CD4-positive, alpha-beta T cell (primary cell): ENCODE measurements around the gene PDE4C. TPM values are rescaled to one million over a fixed set of nuclear protein-coding genes. Genes with fewer than 3 reads are reported as not detected.
A peak's percentile ranks its signal among the peaks of the same experiment; 100 is the strongest.

Source experiments
- ATAC-seq: fragments of 200-7000 bp; cut with Tn5 transposase; one replicate; pipeline ENCODE4 v1.10.0; 2022; ENCODE audit warnings: mild to moderate bottlenecking; ENCODE audit not compliant: poor library complexity
- CTCF ChIA-PET: fragments of 350-600 bp; sonication (Branson Sonifier 250); formaldehyde crosslinking; loops from one replicate; lab custom pipeline; 2021; ENCODE audit warnings: antibody characterized with exemption, inconsistent platforms; lab: Charles Lee
- POLR2A ChIA-PET: fragments of 350-600 bp; sonication (Branson Sonifier 250); formaldehyde crosslinking; loops from one replicate; lab custom pipeline; 2021; ENCODE audit warnings: antibody characterized with exemption, inconsistent platforms; lab: Charles Lee
- DNase-seq, 14 experiments: peaks; one replicate each; pipeline ENCODE4 v3.0.0-alpha.2; 2013 to 2020; ENCODE audit warnings: mixed read lengths in 2 of 14
- H3K27ac ChIP-seq, 2 donors: one replicate each; pipeline versions ENCODE4 v1.5.1 to v1.7.0; 2013; ENCODE audit warnings: low read length in 2 of 2, low read depth in 1 of 2, mild to moderate bottlenecking in 1 of 2
- H3K27me3 ChIP-seq, 2 experiments: 1 replicate in 1 of 2; 2 replicates in 1 of 2; pipeline versions ENCODE4 v1.6.1 to v1.7.0; 2013; ENCODE audit warnings: low read length in 2 of 2, control low read depth in 1 of 2, mild to moderate bottlenecking in 1 of 2, moderate library complexity in 1 of 2; ENCODE audit not compliant: insufficient read depth in 2 of 2, control insufficient read depth in 1 of 2
- H3K36me3 ChIP-seq: one replicate; pipeline ENCODE4 v1.6.1; 2013; ENCODE audit warnings: low read length, control low read depth; ENCODE audit not compliant: insufficient read depth
- H3K4me1 ChIP-seq: one replicate; pipeline ENCODE4 v1.6.1; 2013; ENCODE audit warnings: low read length, control low read depth; ENCODE audit not compliant: insufficient read depth
- H3K4me3 ChIP-seq: one replicate; pipeline ENCODE4 v1.5.1; 2013; ENCODE audit warnings: mild to moderate bottlenecking, low read length, moderate library complexity
- H3K9me3 ChIP-seq, 2 experiments: 1 replicate in 1 of 2; 2 replicates in 1 of 2; pipeline versions ENCODE4 v1.6.1 to v1.7.0; 2013; ENCODE audit warnings: low read length in 2 of 2, mild to moderate bottlenecking in 2 of 2, control low read depth in 1 of 2, moderate library complexity in 1 of 2; ENCODE audit not compliant: control insufficient read depth in 1 of 2, insufficient read depth in 1 of 2
- H3K27ac Mint-ChIP-seq: one replicate; pipeline ENCODE4 v1.8.0; 2020; ENCODE audit warnings: mixed read lengths
- H3K27me3 Mint-ChIP-seq: one replicate; pipeline ENCODE4 v1.8.0; 2021; ENCODE audit warnings: mixed read lengths
- H3K36me3 Mint-ChIP-seq: one replicate; pipeline ENCODE4 v1.8.0; 2021; ENCODE audit warnings: low read depth, mixed read lengths
- H3K4me1 Mint-ChIP-seq: one replicate; pipeline ENCODE4 v1.8.0; 2021; ENCODE audit warnings: low read depth, mixed read lengths
- H3K4me3 Mint-ChIP-seq: one replicate; pipeline ENCODE4 v1.8.0; 2020; ENCODE audit warnings: mild to moderate bottlenecking, mixed read lengths
- H3K9me3 Mint-ChIP-seq: one replicate; pipeline ENCODE4 v1.8.0; 2020; ENCODE audit warnings: mixed read lengths
- CTCF ChIP-seq: fragments of 200-600 bp; IDR thresholded peaks from one replicate; pipeline ENCODE4 v1.8.0; 2022; ENCODE audit warnings: antibody characterized with exemption, mild to moderate bottlenecking
- intact Hi-C, 2 experiments: fragments of 100-400 bp; cut with DNase I in 1 of 2; cut with micrococcal nuclease in 1 of 2; formaldehyde crosslinking; loops; one replicate each; pipeline versions ENCODE4 v1.15.1 to v1.9.0; 2023 to 2025; cut with DNase I, micrococcal nuclease
- total RNA-seq, 174 experiments: library from RNA in 2 of 174; stranded (reverse) in 2 of 174; gene quantifications; one replicate each; pipeline ENCODE4 v1.2.3 and lab custom pipeline; 2021 to 2026

Gene PDE4C
- total RNA-seq, 2 experiments from 2014 or later = not detected

- H3K27ac ChIP-seq = no peak overlapping the region
- peak in 7 of 14 experiments; percentile 21 to 63 (median 40) for DNase-seq
- peak; percentile 53 for TF ChIP-seq CTCF
- no peaks in the 10 kb centered on the region for H3K27me3 ChIP-seq
- H3K27ac Mint-ChIP-seq = peak overlapping the region; percentile 91
- H3K9me3 Mint-ChIP-seq = no peaks in the 10 kb centered on the region
- H3K36me3 ChIP-seq = peaks cover 15% of the 10 kb centered on the region
- H3K4me3 ChIP-seq = peak overlapping the region; percentile 89
- peak overlapping the region; percentile 96 for H3K4me3 Mint-ChIP-seq
- H3K27me3 Mint-ChIP-seq = no peaks in the 10 kb centered on the region
- POLR2A ChIA-PET = interaction anchor here (1.2 to 3.6 kb wide), 10 partner anchors 8 to 112 kb away, joined by 3 to 67 read pairs (median 6); partner anchors contain the start of genes JUND, MAST3, MPV17L2 and PIK3R2
- peaks cover 49% of the 10 kb centered on the region for H3K36me3 Mint-ChIP-seq
- peaks cover 22% of the 10 kb centered on the region for H3K4me1 Mint-ChIP-seq
- H3K9me3 ChIP-seq = no peaks in the 10 kb centered on the region
- peaks cover 29% of the 10 kb centered on the region for H3K4me1 ChIP-seq
- CTCF ChIA-PET = interaction anchor here (0.6 to 3.8 kb wide), 4 partner anchors 10 to 67 kb away, joined by 3 to 21 read pairs (median 12); partner anchors contain the start of gene MPV17L2
- no peak for ATAC-seq
- intact Hi-C loops = loop anchor here in 1 of 2 experiments (2.0 to 5.0 kb wide), 3 partner anchors 50 to 629 kb away; partner anchors contain the start of gene UPF1
Observed at GRCh38 chr19:18202778-18203407, 23.3 kb downstream of the PDE4C start.

- intact Hi-C loops = loop anchor here in 1 of 2 experiments (2.0 to 5.0 kb wide), 3 partner anchors 50 to 630 kb away; partner anchors contain the start of gene UPF1
- no peak for TF ChIP-seq CTCF
- DNase-seq = no peak
- peaks cover 29% of the 10 kb centered on the region for H3K4me1 ChIP-seq
- peaks cover 20% of the 10 kb centered on the region for H3K36me3 ChIP-seq
- no peaks in the 10 kb centered on the region for H3K9me3 Mint-ChIP-seq
- H3K27me3 Mint-ChIP-seq = no peaks in the 10 kb centered on the region
- no peak overlapping the region for H3K27ac ChIP-seq
- peaks cover 51% of the 10 kb centered on the region for H3K36me3 Mint-ChIP-seq
- H3K4me3 Mint-ChIP-seq = peak overlapping the region; percentile 96
- no peaks in the 10 kb centered on the region for H3K9me3 ChIP-seq
- no peak overlapping the region for H3K4me3 ChIP-seq
- ATAC-seq = no peak
- ChIA-PET POLR2A (interaction anchor here (0.9 kb wide), 1 partner anchor 79 kb away, joined by 3 read pairs; the partner anchor contains the start of gene JUND), CTCF (interaction anchor here (1.0 to 3.8 kb wide), 2 partner anchors 10 to 28 kb away, joined by 4 to 21 read pairs; partner anchors contain the start of gene MPV17L2)
- H3K27ac Mint-ChIP-seq = peak overlapping the region; percentile 49
- H3K4me1 Mint-ChIP-seq = peaks cover 22% of the 10 kb centered on the region
- H3K27me3 ChIP-seq = no peaks in the 10 kb centered on the region
Observed at GRCh38 chr19:18202397-18202777, 23.9 kb downstream of the PDE4C start.

GRCh38 chr19:18198374-18198773 lies 27.9 kb downstream of the PDE4C start:
- H3K4me3 ChIP-seq = no peak overlapping the region
- ChIA-PET CTCF (no interaction called here), POLR2A (no interaction called here)
- Mint-ChIP-seq H3K27me3 (no peaks in the 10 kb centered on the region), H3K36me3 (peaks cover 54% of the 10 kb centered on the region), H3K4me3 (peak overlapping the region; percentile 45), H3K27ac (no peak overlapping the region), H3K9me3 (no peaks in the 10 kb centered on the region), H3K4me1 (peaks cover 34% of the 10 kb centered on the region)
- peaks cover 29% of the 10 kb centered on the region for H3K4me1 ChIP-seq
- H3K9me3 ChIP-seq = no peaks in the 10 kb centered on the region
- intact Hi-C loops = no loop called here
- H3K27ac ChIP-seq = no peak overlapping the region
- no peak for TF ChIP-seq CTCF
- ATAC-seq = no peak
- H3K27me3 ChIP-seq = no peaks in the 10 kb centered on the region
- peaks cover 36% of the 10 kb centered on the region for H3K36me3 ChIP-seq
- DNase-seq = no peak
